GM11168 (cell line): Measurements from ENCODE around the gene RSPO4.

Source experiments
- in situ Hi-C: fragments of 300-500 bp; cut with MboI; formaldehyde crosslinking; loops from one replicate; pipeline ENCODE4 v1.12.0; 2022; ENCODE audit warnings: low sequenced_read_pairs; ENCODE audit not compliant: unreplicated experiment

RSPO4 gene

GRCh38 chr20:946826-947225 is 55.3 kb downstream of the RSPO4 start:
- in situ Hi-C loops: no loop called here

- in situ Hi-C loops: no loop called here
These were observed 56.3 kb downstream of the RSPO4 start for GRCh38 chr20:945841-946240.

- in situ Hi-C loops: no loop called here
These were observed 57.2 kb downstream of the RSPO4 start for GRCh38 chr20:944774-945410.

- in situ Hi-C loops: no loop called here
These were observed 58.0 kb downstream of the RSPO4 start for GRCh38 chr20:944148-944547.

GRCh38 chr20:942611-943010 is 59.5 kb downstream of the RSPO4 start:
- in situ Hi-C loops: no loop called here

- in situ Hi-C loops: no loop called here
These were observed 61.2 kb downstream of the RSPO4 start for GRCh38 chr20:940926-941325.

GRCh38 chr20:939606-940005 is 62.5 kb downstream of the RSPO4 start:
- in situ Hi-C loops: no loop called here

- in situ Hi-C loops: no loop called here
These were observed 67.8 kb downstream of the RSPO4 start for GRCh38 chr20:934186-934840.

- in situ Hi-C loops: no loop called here
These were observed 69.1 kb downstream of the RSPO4 start for GRCh38 chr20:933029-933428.

- in situ Hi-C loops: no loop called here
These were observed 70.7 kb downstream of the RSPO4 start for GRCh38 chr20:931401-931800.

GRCh38 chr20:926670-927069 is 75.4 kb downstream of the RSPO4 start:
- in situ Hi-C loops: no loop called here

GRCh38 chr20:925516-925915 is 76.6 kb downstream of the RSPO4 start:
- in situ Hi-C loops: no loop called here

GRCh38 chr20:924639-925038 is 77.5 kb downstream of the RSPO4 start:
- in situ Hi-C loops: no loop called here

GRCh38 chr20:922781-923180 is 79.3 kb downstream of the RSPO4 start:
- in situ Hi-C loops: no loop called here

- in situ Hi-C loops: no loop called here
These were observed 81.0 kb downstream of the RSPO4 start for GRCh38 chr20:921068-921467.

- in situ Hi-C loops: no loop called here
These were observed 81.8 kb downstream of the RSPO4 start for GRCh38 chr20:920311-920710.

- in situ Hi-C loops: no loop called here
These were observed 82.6 kb downstream of the RSPO4 start for GRCh38 chr20:919491-919916.

GRCh38 chr20:917416-917815 is 84.7 kb downstream of the RSPO4 start:
- in situ Hi-C loops: no loop called here

- in situ Hi-C loops: no loop called here
These were observed 85.3 kb downstream of the RSPO4 start for GRCh38 chr20:916825-917224.

- in situ Hi-C loops: no loop called here
These were observed 85.8 kb downstream of the RSPO4 start, which contains the start of gene ANGPT4 for GRCh38 chr20:916125-916799. Gene ANGPT4, minus strand, starts transcription at chr20:916334. Its CDS starts 120 bp downstream, at chr20:916214.

GRCh38 chr20:914727-915498 is 87.2 kb downstream of the RSPO4 start:
- in situ Hi-C loops: no loop called here
